ENCODE data around the gene CNOT1. TPM values are rescaled to one million over a fixed set of nuclear protein-coding genes. Genes with fewer than 3 reads are reported as not detected.

The CNOT1 gene
- total and polyA plus RNA-seq, 10 of the 15 experiments (the other 5 are each of a cell fraction or from before 2014, with no cell fraction given): 101 to 246 (median 175) TPM

- DNase-seq (ENCODE audit: low read depth, low spot score) (no peak), FAIRE-seq (no peak), ATAC-seq (no peak)
- Histone ChIP-seq H3K36me3 (ENCODE audit: control insufficient read depth in 2 of 2, insufficient read depth in 2 of 2, low read length in 1 of 2) (no peaks in the 10 kb centered on the region), H3K27ac (ENCODE audit: control insufficient read depth, insufficient read depth) (no peak overlapping the region), H3K9me3 (replicated peaks; ENCODE audit: control insufficient read depth, insufficient read depth, low read length) (no peaks in the 10 kb centered on the region), H3K9ac (ENCODE audit: control insufficient read depth, insufficient read depth, low read length) (no peak overlapping the region), H4K20me1 (ENCODE audit: control insufficient read depth, insufficient read depth) (no peaks in the 10 kb centered on the region), H3K4me3 (no peak overlapping the region), H3K79me2 (ENCODE audit: control insufficient read depth, insufficient read depth, low read length) (no peaks in the 10 kb centered on the region), H3K4me2 (ENCODE audit: control insufficient read depth, insufficient read depth) (no peak overlapping the region), H3K27me3 (replicated peaks in 1 of 2; ENCODE audit: control insufficient read depth in 2 of 2, insufficient read depth in 2 of 2, low read length in 1 of 2) (no peaks in the 10 kb centered on the region; a peak in 1 of 4 replicates), H2AFZ (ENCODE audit: control insufficient read depth, low read depth, low read length) (no peak overlapping the region), H3K4me1 (ENCODE audit: control insufficient read depth, insufficient read depth, low read length) (peaks cover 21% of the 10 kb centered on the region)
- SMC1A ChIA-PET (ENCODE audit: uncharacterized antibody, unreplicated experiment): interaction anchor here (2.1 kb wide), 1 partner anchor 155 kb away, joined by 6 read pairs; no protein-coding TSS in a partner anchor
- POLR2A ChIA-PET: no interaction called here
- in situ Hi-C loops (cut with MboI): loop anchor here (5.0 kb wide), 1 partner anchor 160 kb away; no protein-coding TSS in a partner anchor
- TF ChIP-seq PML (IDR thresholded peaks at IDR 0.05; ENCODE audit: low read length): no peak
- TF ChIP-seq KAT2A (conservative IDR thresholded peaks at IDR 0.05; ENCODE audit: control insufficient read depth, low read depth, low read length): no peak
- no peak for TF ChIP-seq SIX5 (IDR thresholded peaks at IDR 0.05; ENCODE audit: low read depth, low read length, severe bottlenecking)
- no peak for TF ChIP-seq SMC3 (IDR thresholded peaks at IDR 0.05; ENCODE audit: borderline replicate concordance, low read length)
- no peak for TF ChIP-seq MYB (IDR thresholded peaks at IDR 0.05; ENCODE audit: borderline replicate concordance, low read depth, low read length)
- TF ChIP-seq HCFC1 (IDR thresholded peaks at IDR 0.05; ENCODE audit: low read length): no peak
- TF ChIP-seq ZNF592 (IDR thresholded peaks at IDR 0.05): no peak
- no peak for TF ChIP-seq NRF1 (conservative IDR thresholded peaks at IDR 0.05; ENCODE audit: low read depth, low read length)
- TF ChIP-seq MTA2 (IDR thresholded peaks at IDR 0.05; ENCODE audit: low read depth): no peak
- TF ChIP-seq YY1 (IDR thresholded peaks at IDR 0.05; ENCODE audit: low read depth, low read length): no peak
- TF ChIP-seq CREB1 (IDR thresholded peaks at IDR 0.05; ENCODE audit: low read depth): no peak
- intact Hi-C loops (cut with micrococcal nuclease; ENCODE audit: unreplicated experiment): no loop called here
- RAD21 ChIA-PET (ENCODE audit: unreplicated experiment): interaction anchor here (2.1 kb wide), 1 partner anchor 263 kb away, joined by 6 read pairs; no protein-coding TSS in a partner anchor
- CTCF ChIA-PET: interaction anchor here (0.7 to 12.5 kb wide), 5 partner anchors 149 to 1709 kb away, joined by 3 to 209 read pairs (median 4); no protein-coding TSS in a partner anchor
- BruUV-seq (replicated peaks): no TSS peak
- WGBS (ENCODE audit: insufficient coverage, insufficient replicate concordance, low lambda C conversion rate, missing lambda C conversion rate): 38% methylated on average over 5 of the region's 5 CpGs
These were observed 136.9 kb downstream of the CNOT1 start for GRCh38 chr16:58492735-58493134.
